HCT116 (cell line): ENCODE results near the gene LLCFC1.

Experiments
- EGR1 ChIP-seq: IDR thresholded peaks from 2 replicates; pipeline ENCODE4 v1.6.1; 2012; ENCODE audit warnings: low read depth
- ELF1 ChIP-seq: IDR thresholded peaks from 2 replicates; pipeline ENCODE4 v1.6.1; 2012; ENCODE audit warnings: low read depth, borderline replicate concordance
- EZH2 ChIP-seq: fragments of 200-600 bp; sonication (generic); IDR thresholded peaks from 2 replicates; pipeline ENCODE4 v1.6.1; 2017; ENCODE audit warnings: antibody characterized with exemption, mixed run types
- EZH2phosphoT487 ChIP-seq: fragments of 200-600 bp; IDR thresholded peaks from 2 replicates; pipeline ENCODE4 v1.6.1; 2018; ENCODE audit warnings: antibody characterized with exemption, borderline replicate concordance
- JUND ChIP-seq: IDR thresholded peaks from 2 replicates; pipeline ENCODE4 v1.6.1; 2012
- POLR2A ChIP-seq: IDR thresholded peaks from 2 replicates; pipeline ENCODE4 v1.7.0; 2011; ENCODE audit warnings: borderline replicate concordance; ENCODE audit not compliant: insufficient read depth, insufficient read length; ENCODE audit errors: extremely low read depth
- POLR2AphosphoS5 ChIP-seq: IDR thresholded peaks from 2 replicates; pipeline ENCODE4 v1.6.1; 2011; ENCODE audit warnings: mild to moderate bottlenecking, low read depth, low read length, moderate library complexity
- RAD21 ChIP-seq: IDR thresholded peaks from 2 replicates; pipeline ENCODE4 v1.6.1; 2012; ENCODE audit warnings: low read depth, mild to moderate bottlenecking
- SIN3A ChIP-seq: IDR thresholded peaks from 2 replicates; pipeline ENCODE4 v1.6.1; 2012; ENCODE audit warnings: low read depth
- SP1 ChIP-seq: IDR thresholded peaks from 2 replicates; pipeline ENCODE4 v1.6.1; 2012; ENCODE audit warnings: low read depth
- SRF ChIP-seq: IDR thresholded peaks from 2 replicates; pipeline ENCODE4 v1.6.1; 2012; ENCODE audit warnings: low read depth
- TCF7L2 ChIP-seq: IDR thresholded peaks from 2 replicates; pipeline ENCODE4 v1.7.0; 2011; ENCODE audit warnings: borderline replicate concordance, inconsistent platforms; ENCODE audit not compliant: insufficient read depth, insufficient read length; ENCODE audit errors: extremely low read depth
- YY1 ChIP-seq: IDR thresholded peaks from 2 replicates; pipeline ENCODE4 v1.6.1; 2011; ENCODE audit warnings: low read length, low read depth, moderate library complexity, mild to moderate bottlenecking; ENCODE audit not compliant: insufficient replicate concordance; ENCODE audit errors: extremely low read depth
- TF ChIP-seq, protein P1 (sequence below), 3 experiments: fragments of 200-600 bp in 1 of 3; sonication (generic) in 1 of 3; IDR thresholded peaks in 2 of 3; conservative IDR thresholded peaks in 1 of 3; 2 replicates each; pipeline ENCODE4 v1.5.1; 2012 to 2017; ENCODE audit warnings: low read depth in 2 of 3, low read length in 2 of 3, antibody characterized with exemption in 1 of 3, borderline replicate concordance in 1 of 3, control low read depth in 1 of 3, mild to moderate bottlenecking in 1 of 3, mixed read lengths in 1 of 3, mixed run types in 1 of 3, moderate library complexity in 1 of 3; ENCODE audit not compliant: insufficient read depth in 1 of 3

DNA sequence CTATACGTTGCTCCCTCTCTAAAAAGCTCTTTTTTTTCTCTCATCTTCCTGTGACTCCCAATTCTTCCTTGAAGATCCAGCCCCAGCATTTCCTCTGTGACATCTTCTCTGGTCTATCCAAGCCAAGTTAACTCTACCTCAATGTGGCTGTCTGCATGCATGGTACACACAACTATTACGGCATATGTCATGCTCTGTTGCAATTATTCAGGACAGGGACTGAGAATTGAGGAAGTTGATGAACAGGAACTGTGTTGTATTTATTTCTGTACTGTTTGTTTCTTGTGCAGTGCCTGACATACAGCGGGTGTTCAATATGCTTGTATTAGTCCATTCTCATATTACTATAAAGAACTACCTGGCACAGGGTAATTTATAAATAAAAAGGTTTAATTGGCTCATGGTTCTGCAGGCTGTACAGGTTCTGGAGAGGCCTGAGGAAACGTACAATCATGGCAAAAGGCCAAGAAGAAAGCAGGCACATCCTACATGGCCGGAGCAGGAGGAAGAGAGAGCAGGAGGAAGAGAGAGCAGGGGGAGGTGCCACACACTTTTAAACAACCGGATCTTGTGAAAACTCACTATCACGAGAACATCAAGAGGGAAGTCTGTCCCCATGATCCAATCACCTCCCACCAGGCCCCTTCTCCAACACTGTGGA, 12.1 kb upstream of the LLCFC1 start:
- TF ChIP-seq, protein P1, sequence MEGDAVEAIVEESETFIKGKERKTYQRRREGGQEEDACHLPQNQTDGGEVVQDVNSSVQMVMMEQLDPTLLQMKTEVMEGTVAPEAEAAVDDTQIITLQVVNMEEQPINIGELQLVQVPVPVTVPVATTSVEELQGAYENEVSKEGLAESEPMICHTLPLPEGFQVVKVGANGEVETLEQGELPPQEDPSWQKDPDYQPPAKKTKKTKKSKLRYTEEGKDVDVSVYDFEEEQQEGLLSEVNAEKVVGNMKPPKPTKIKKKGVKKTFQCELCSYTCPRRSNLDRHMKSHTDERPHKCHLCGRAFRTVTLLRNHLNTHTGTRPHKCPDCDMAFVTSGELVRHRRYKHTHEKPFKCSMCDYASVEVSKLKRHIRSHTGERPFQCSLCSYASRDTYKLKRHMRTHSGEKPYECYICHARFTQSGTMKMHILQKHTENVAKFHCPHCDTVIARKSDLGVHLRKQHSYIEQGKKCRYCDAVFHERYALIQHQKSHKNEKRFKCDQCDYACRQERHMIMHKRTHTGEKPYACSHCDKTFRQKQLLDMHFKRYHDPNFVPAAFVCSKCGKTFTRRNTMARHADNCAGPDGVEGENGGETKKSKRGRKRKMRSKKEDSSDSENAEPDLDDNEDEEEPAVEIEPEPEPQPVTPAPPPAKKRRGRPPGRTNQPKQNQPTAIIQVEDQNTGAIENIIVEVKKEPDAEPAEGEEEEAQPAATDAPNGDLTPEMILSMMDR (IDR thresholded peaks at IDR 0.05 in 2 of 3, conservative IDR thresholded peaks at IDR 0.05 in 1 of 3; ENCODE audit: borderline replicate concordance in 1 of 3, insufficient read depth in 1 of 3, low read depth in 2 of 3, low read length in 2 of 3) = no peak
- TF ChIP-seq RAD21 = no peak
- TF ChIP-seq SP1 = no peak
- no peak for TF ChIP-seq EZH2phosphoT487
- TF ChIP-seq YY1 = no peak
- no peak for TF ChIP-seq SRF
- TF ChIP-seq POLR2AphosphoS5 = no peak
- no peak for TF ChIP-seq POLR2A
- no peak for TF ChIP-seq EZH2
- TF ChIP-seq SIN3A = no peak
- no peak for TF ChIP-seq JUND
- TF ChIP-seq EGR1 = no peak
- TF ChIP-seq ELF1 = no peak
- no peak for TF ChIP-seq TCF7L2
